GM13976 (cell line): ENCODE data around the gene TCF4.

ENCODE experiments used
- DNase-seq: peaks from one replicate; pipeline ENCODE4 v3.0.0; 2012; ENCODE audit warnings: low spot score
- in situ Hi-C: fragments of 300-500 bp; cut with MboI; formaldehyde crosslinking; loops from one replicate; pipeline ENCODE4 v1.12.0; 2022; ENCODE audit warnings: low sequenced_read_pairs, mixed read lengths, inconsistent platforms; ENCODE audit not compliant: unreplicated experiment
- TF ChIP-seq, protein P1 (sequence below): IDR thresholded peaks from 2 replicates; pipeline ENCODE4 v1.5.1; 2012; ENCODE audit warnings: borderline replicate concordance, mild to moderate bottlenecking; ENCODE audit not compliant: insufficient read depth; ENCODE audit errors: extremely low read depth, missing control alignments, control extremely low read depth

The TCF4 gene

DNA sequence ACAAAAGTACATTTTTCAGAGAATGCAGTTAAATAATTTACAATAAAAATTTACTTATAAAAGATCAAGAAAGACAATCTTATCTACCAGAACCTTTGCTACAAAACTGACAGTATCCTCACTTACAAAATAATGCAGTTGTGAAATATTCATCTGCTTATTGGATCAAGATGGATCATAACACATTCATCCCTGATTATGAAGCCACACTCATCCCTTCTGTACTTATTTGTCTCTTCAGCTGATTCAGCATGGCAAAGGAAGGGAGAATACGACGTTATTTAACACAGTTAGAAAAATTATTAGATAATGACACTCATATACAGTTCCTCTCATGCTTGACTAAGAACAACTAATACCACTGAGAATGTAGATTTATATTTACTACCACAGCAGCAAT, 46.4 kb downstream of the TCF4 start:
- TF ChIP-seq, protein P1, sequence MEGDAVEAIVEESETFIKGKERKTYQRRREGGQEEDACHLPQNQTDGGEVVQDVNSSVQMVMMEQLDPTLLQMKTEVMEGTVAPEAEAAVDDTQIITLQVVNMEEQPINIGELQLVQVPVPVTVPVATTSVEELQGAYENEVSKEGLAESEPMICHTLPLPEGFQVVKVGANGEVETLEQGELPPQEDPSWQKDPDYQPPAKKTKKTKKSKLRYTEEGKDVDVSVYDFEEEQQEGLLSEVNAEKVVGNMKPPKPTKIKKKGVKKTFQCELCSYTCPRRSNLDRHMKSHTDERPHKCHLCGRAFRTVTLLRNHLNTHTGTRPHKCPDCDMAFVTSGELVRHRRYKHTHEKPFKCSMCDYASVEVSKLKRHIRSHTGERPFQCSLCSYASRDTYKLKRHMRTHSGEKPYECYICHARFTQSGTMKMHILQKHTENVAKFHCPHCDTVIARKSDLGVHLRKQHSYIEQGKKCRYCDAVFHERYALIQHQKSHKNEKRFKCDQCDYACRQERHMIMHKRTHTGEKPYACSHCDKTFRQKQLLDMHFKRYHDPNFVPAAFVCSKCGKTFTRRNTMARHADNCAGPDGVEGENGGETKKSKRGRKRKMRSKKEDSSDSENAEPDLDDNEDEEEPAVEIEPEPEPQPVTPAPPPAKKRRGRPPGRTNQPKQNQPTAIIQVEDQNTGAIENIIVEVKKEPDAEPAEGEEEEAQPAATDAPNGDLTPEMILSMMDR = no peak
- in situ Hi-C loops = no loop called here
- no peak for DNase-seq

DNA sequence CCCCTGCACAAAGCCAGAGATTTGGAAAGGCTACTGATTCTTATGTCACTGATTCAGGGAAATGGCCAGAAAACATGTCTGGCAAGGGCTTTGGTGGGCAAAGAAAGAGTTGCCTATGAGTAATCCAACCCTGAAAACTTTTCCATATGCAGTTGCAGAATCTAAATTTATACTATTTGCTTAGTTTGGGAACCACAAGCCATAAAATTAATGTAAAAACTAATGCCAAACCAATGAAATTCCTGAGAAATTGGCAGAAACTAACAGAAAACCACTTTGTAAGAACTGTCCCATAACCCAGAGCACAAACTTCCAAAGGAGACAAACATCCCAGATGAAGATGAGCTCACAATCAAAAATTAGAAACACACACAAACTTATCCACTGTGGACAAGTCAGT, 48.8 kb downstream of the TCF4 start:
- TF ChIP-seq, protein P1 = no peak
- in situ Hi-C loops = no loop called here
- no peak for DNase-seq

DNA sequence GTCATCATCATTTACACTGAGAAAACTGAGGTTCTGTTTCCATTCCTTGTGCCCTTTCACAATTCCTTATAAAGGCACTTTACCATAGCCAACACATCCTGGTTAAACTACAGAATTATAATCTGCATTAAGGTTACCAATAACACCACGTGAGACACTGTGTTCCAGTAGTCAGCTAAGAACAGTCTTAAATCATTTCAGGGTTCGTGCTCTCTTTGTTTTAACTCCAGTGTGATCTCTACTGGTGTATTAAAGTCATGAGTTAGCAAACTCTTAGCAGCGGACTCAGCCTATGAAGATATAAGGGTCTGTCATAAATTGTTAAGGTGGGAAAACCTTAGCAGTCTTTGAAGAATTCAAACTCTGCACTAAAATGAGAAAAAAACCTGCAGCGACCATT, 53.0 kb downstream of the TCF4 start:
- TF ChIP-seq, protein P1 = no peak
- no peak for DNase-seq
- in situ Hi-C loops = no loop called here

DNA sequence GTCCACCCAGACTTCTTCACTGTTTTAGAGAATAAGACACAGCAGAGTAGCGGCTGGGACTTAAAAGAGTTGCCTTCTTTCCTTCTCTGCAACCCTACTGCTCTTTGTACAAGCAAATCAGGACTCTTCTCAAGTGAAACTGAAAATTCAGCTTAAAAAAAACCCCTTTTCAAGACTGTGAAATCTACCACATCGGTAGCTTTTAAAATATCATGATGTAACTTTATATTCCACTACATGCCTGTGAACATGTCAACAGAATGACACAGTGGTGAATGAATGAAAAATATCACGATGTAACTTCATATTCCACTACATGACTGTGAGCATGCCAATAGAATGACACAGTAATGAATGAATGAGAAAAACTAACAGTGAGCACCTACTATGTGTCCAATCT, 53.4 kb downstream of the TCF4 start:
- TF ChIP-seq, protein P1 = no peak
- in situ Hi-C loops = no loop called here
- DNase-seq = no peak

DNA sequence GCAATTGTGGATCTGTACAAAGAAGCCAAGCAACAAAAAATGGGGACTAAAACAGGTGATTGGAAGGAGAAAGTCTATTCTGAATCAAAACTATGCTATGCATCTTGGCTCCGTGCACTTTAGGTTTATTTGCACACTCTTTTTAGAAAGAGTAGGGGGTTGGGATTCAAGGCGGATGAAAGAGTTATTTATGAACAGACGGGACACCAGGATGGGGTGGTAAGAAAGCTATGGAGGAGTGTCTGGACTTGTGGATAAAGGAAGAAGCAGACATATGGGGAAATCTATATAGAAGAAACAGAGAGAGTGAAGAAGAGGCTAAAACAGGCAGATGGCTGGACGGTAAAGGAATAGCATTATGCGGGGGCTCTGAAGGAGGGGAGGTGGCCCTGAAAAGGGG, 57.8 kb downstream of the TCF4 start:
- TF ChIP-seq, protein P1 = no peak
- in situ Hi-C loops = no loop called here
- DNase-seq = no peak

DNA sequence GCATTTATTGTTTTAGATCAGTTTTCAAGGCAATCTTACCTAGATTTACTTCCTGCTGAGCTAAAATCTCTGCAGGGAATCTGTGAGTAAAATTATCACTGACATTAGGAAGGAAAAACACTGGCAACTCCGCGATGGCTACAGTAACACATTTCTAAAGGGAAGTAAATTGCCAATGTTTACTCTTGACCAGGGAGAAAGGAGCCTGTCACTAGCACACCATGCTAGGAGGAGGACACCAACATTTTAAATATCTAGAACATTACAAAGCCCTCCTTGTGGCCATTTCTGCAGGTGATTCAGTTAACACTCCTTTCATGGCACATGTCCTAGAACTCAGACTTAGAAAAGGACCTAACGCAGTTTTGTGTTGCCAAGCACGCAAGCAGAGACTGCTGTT, 58.4 kb downstream of the TCF4 start:
- in situ Hi-C loops = no loop called here
- no peak for DNase-seq
- TF ChIP-seq, protein P1 = no peak

DNA sequence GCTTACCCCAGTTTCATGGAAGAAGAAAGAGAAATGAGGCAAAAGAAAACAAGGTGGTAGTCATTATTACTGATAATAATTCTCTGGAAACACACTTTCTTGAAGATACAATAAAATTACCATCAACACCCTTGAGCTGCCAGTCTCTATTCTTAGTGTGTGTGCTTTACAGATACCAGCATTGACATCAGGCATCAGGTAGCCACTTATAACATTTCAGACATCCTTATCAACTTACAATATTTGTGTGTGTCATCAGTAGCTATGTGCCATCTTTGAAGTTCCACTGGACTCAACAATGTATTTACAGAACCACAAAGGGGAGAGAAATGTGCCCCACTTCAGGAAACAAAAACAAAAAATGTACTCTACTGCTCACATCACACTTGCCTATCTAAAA, 62.1 kb downstream of the TCF4 start:
- DNase-seq = no peak
- in situ Hi-C loops = no loop called here
- TF ChIP-seq, protein P1 = no peak
